ENCODE results near the gene POP4.

POP4 gene

GRCh38 chr19:29605653-29606419 is at the start of gene POP4:
TSS of gene POP4 (plus strand) at chr19:29606283. CDS start at chr19:29606319, 36 bp downstream.
- no peaks in the 10 kb centered on the region for H3K9me3 ChIP-seq (ENCODE audit: control insufficient read depth, insufficient read depth, low read depth, low read length)
- peaks cover 19 to 23% of the 10 kb centered on the region in 2 experiments for H3K36me3 ChIP-seq (ENCODE audit: control insufficient read depth in 2 of 2, insufficient read depth in 1 of 2, low read length in 2 of 2)
- H3K4me3 ChIP-seq (ENCODE audit: low read depth, low read length), result peak within 1 kb of the TSS; percentile 78
- H3K27ac ChIP-seq (ENCODE audit: extremely low read depth, low read depth, low read length), result peak within 1 kb of the TSS; percentile 91
- ChIA-PET CTCF (interaction anchor here (0.7 to 8.4 kb wide), 16 partner anchors 10 to 1162 kb away, joined by 3 to 299 read pairs (median 4); partner anchors contain the start of genes C19orf12 and PLEKHF1), POLR2A (interaction anchor here (0.6 to 2.9 kb wide), 53 partner anchors 9 to 662 kb away, joined by 3 to 39 read pairs (median 6); partner anchors contain the start of genes C19orf12 and PLEKHF1)
- peaks cover 18% of the 10 kb centered on the region for H3K4me1 ChIP-seq (ENCODE audit: control insufficient read depth, insufficient read depth, low read length)
- no peak for TF ChIP-seq ZBTB6 (tag by site-specific recombination; IDR thresholded peaks at IDR 0.05)
- no peak for TF ChIP-seq ZNF707 (tag by site-specific recombination; IDR thresholded peaks at IDR 0.05)
- TF ChIP-seq ZNF658 (tag by site-specific recombination; IDR thresholded peaks at IDR 0.05), result no peak
- peak; percentile 91 for TF ChIP-seq GLIS2 (tag by site-specific recombination; IDR thresholded peaks at IDR 0.05)
- no peak for TF ChIP-seq SETDB1 (IDR thresholded peaks at IDR 0.05; ENCODE audit: insufficient read length, low read length)
- TF ChIP-seq ZNF514 (tag by site-specific recombination; IDR thresholded peaks at IDR 0.05), result no peak
- no peak; the same call in 1 of the 2 replicates for TF ChIP-seq GFI1B (tag by site-specific recombination; IDR thresholded peaks at IDR 0.05)
- TF ChIP-seq ZNF585B (tag by site-specific recombination; IDR thresholded peaks at IDR 0.05), result no peak
- TF ChIP-seq ZNF837 (tag by site-specific recombination; IDR thresholded peaks at IDR 0.05), result no peak
- TF ChIP-seq ZSCAN23 (tag by site-specific recombination; IDR thresholded peaks at IDR 0.05), result no peak
- no peak for TF ChIP-seq ZNF488 (tag by site-specific recombination; IDR thresholded peaks at IDR 0.05)
- no peak for TF ChIP-seq MYNN (tag by site-specific recombination; IDR thresholded peaks at IDR 0.05; ENCODE audit: borderline replicate concordance)
- TF ChIP-seq PATZ1 (tag by site-specific recombination; IDR thresholded peaks at IDR 0.05), result peak; percentile 96
- peak; percentile 65 for TF ChIP-seq ZNF366 (tag by site-specific recombination; conservative IDR thresholded peaks at IDR 0.05)
- TF ChIP-seq ZNF404 (tag by site-specific recombination; IDR thresholded peaks at IDR 0.05), result no peak
- peak; percentile 67 for TF ChIP-seq ZSCAN4 (tag by site-specific recombination; IDR thresholded peaks at IDR 0.05)
- no peak for TF ChIP-seq ZNF521 (tag by site-specific recombination; IDR thresholded peaks at IDR 0.05)
- no peak for TF ChIP-seq ZNF510 (tag by site-specific recombination; IDR thresholded peaks at IDR 0.05; ENCODE audit: insufficient replicate concordance)
- no peak for TF ChIP-seq ZNF560 (tag by site-specific recombination; IDR thresholded peaks at IDR 0.05; ENCODE audit: borderline replicate concordance)
- 0 out of 2 replicates have a peak, but pooled peaks have one; percentile 19 for TF ChIP-seq GLI4 (tag by site-specific recombination; IDR thresholded peaks at IDR 0.05)
- peak; percentile 89 for TF ChIP-seq YY1 (tag by site-specific recombination; IDR thresholded peaks at IDR 0.05)
- peak; percentile 84 for TF ChIP-seq ZNF580 (tag by site-specific recombination; IDR thresholded peaks at IDR 0.05)
- peak; percentile 96 for TF ChIP-seq KLF8 (tag by site-specific recombination; IDR thresholded peaks at IDR 0.05)
- no peak; the same call in 1 of the 2 replicates for TF ChIP-seq ZNF133 (tag by site-specific recombination; IDR thresholded peaks at IDR 0.05)
- 0 out of 2 replicates have a peak, but pooled peaks have one; percentile 61 for TF ChIP-seq ZSCAN30 (tag by site-specific recombination; IDR thresholded peaks at IDR 0.05)
- no peak for TF ChIP-seq ZNF555 (tag by site-specific recombination; conservative IDR thresholded peaks at IDR 0.05)
- TF ChIP-seq ZXDB (tag by site-specific recombination; IDR thresholded peaks at IDR 0.05), result peak; percentile 97
- peak; percentile 98 for TF ChIP-seq EGR2 (tag by site-specific recombination; IDR thresholded peaks at IDR 0.05; ENCODE audit: low read depth)
- no peak for TF ChIP-seq ZNF530 (tag by site-specific recombination; IDR thresholded peaks at IDR 0.05; ENCODE audit: low read depth)
- peak; percentile 47 for TF ChIP-seq FEZF1 (tag by site-specific recombination; IDR thresholded peaks at IDR 0.05)
- TF ChIP-seq ZNF76 (tag by site-specific recombination; IDR thresholded peaks at IDR 0.05; ENCODE audit: borderline replicate concordance, low read depth), result peak; percentile 82
- TF ChIP-seq ZNF654 (tag by site-specific recombination; IDR thresholded peaks at IDR 0.05; ENCODE audit: low read depth), result no peak
- peak; percentile 82 for TF ChIP-seq SP2 (tag by site-specific recombination; IDR thresholded peaks at IDR 0.05)
- TF ChIP-seq ZNF266 (tag by site-specific recombination; IDR thresholded peaks at IDR 0.05; ENCODE audit: low read depth), result no peak

Measured in HEK293 (cell line).